Measurements from ENCODE around the gene CTNNA3.
"Not testable (repeated sequence)": the region's sequence is repeated elsewhere in the genome, so short reads cannot be mapped to it uniquely, and the experiment has no call there.

CTNNA3 gene

GRCh38 chr10:67246066-67246555 lies 449.9 kb downstream of the CTNNA3 start:
- no peak for DNase-seq (ENCODE audit: low read depth)

GRCh38 chr10:67242528-67242927 lies 453.5 kb downstream of the CTNNA3 start:
- DNase-seq (ENCODE audit: low read depth), result no peak

GRCh38 chr10:67241451-67241850 lies 454.5 kb downstream of the CTNNA3 start:
- DNase-seq (ENCODE audit: low read depth), result no peak

- no peak for DNase-seq (ENCODE audit: low read depth)
Observed at GRCh38 chr10:67239864-67240497, 456.0 kb downstream of the CTNNA3 start.

- not testable (repeated sequence) for DNase-seq (ENCODE audit: low read depth)
Observed at GRCh38 chr10:67230680-67231500, 465.1 kb downstream of the CTNNA3 start.

GRCh38 chr10:67225226-67225625 lies 470.8 kb downstream of the CTNNA3 start:
- no peak for DNase-seq (ENCODE audit: low read depth)

GRCh38 chr10:67224553-67224952 lies 471.4 kb downstream of the CTNNA3 start:
- DNase-seq (ENCODE audit: low read depth), result no peak

- DNase-seq (ENCODE audit: low read depth), result no peak
Observed at GRCh38 chr10:67222934-67223333, 473.1 kb downstream of the CTNNA3 start.

GRCh38 chr10:67221939-67222494 lies 474.0 kb downstream of the CTNNA3 start:
- DNase-seq (ENCODE audit: low read depth), result no peak

GRCh38 chr10:67211680-67212079 lies 484.3 kb downstream of the CTNNA3 start:
- no peak for DNase-seq (ENCODE audit: low read depth)

- not testable (repeated sequence) for DNase-seq (ENCODE audit: low read depth)
Observed at GRCh38 chr10:67207923-67208322, 488.1 kb downstream of the CTNNA3 start.

- DNase-seq (ENCODE audit: low read depth), result no peak
Observed at GRCh38 chr10:67200913-67201564, 495.0 kb downstream of the CTNNA3 start.

- DNase-seq (ENCODE audit: low read depth), result no peak
Observed at GRCh38 chr10:67175354-67175753, 520.6 kb downstream of the CTNNA3 start.

- no peak for DNase-seq (ENCODE audit: low read depth)
Observed at GRCh38 chr10:67173787-67174186, 522.2 kb downstream of the CTNNA3 start.

- no peak for DNase-seq (ENCODE audit: low read depth)
Observed at GRCh38 chr10:67171970-67172369, 524.0 kb downstream of the CTNNA3 start.

- DNase-seq (ENCODE audit: low read depth), result no peak
Observed at GRCh38 chr10:67156239-67156638, 539.8 kb downstream of the CTNNA3 start.

- DNase-seq (ENCODE audit: low read depth), result no peak
Observed at GRCh38 chr10:67151471-67151870, 544.5 kb downstream of the CTNNA3 start.

- DNase-seq (ENCODE audit: low read depth), result no peak
Observed at GRCh38 chr10:67144530-67144929, 551.5 kb downstream of the CTNNA3 start.

GRCh38 chr10:67141300-67141699 lies 554.7 kb downstream of the CTNNA3 start:
- DNase-seq (ENCODE audit: low read depth), result no peak

GRCh38 chr10:67140641-67141040 lies 555.4 kb downstream of the CTNNA3 start:
- no peak for DNase-seq (ENCODE audit: low read depth)

GRCh38 chr10:67127441-67127840 lies 568.6 kb downstream of the CTNNA3 start:
- no peak for DNase-seq (ENCODE audit: low read depth)

GRCh38 chr10:67119651-67120050 lies 576.3 kb downstream of the CTNNA3 start:
- no peak for DNase-seq (ENCODE audit: low read depth)

GRCh38 chr10:67115972-67116371 lies 580.0 kb downstream of the CTNNA3 start:
- DNase-seq (ENCODE audit: low read depth), result no peak

All from activated gamma-delta T cell treated with anti-CD3 and anti-CD28 coated beads, Interleukin-2, amount 50 U/mL, for 16 hours (primary cell).